GM10248 (cell line): ENCODE results near the gene SORBS2.

Experiments
- CTCF ChIA-PET: fragments of 300-600 bp; sonication (Branson Sonifier 250); formaldehyde crosslinking; extraction: SDS; loops from one replicate; lab custom pipeline; 2021; ENCODE audit warnings: antibody characterized with exemption; lab: Yijun Ruan, JAX
- POLR2A ChIA-PET: fragments of 350-650 bp; sonication (Branson Sonifier 250); formaldehyde crosslinking; extraction: SDS; loops from one replicate; lab custom pipeline; 2020; ENCODE audit warnings: antibody characterized with exemption; lab: Yijun Ruan, JAX
- DNase-seq: peaks from one replicate; pipeline ENCODE4 v3.0.0; 2012; ENCODE audit errors: extremely low spot score
- TF ChIP-seq, protein P1 (sequence below): IDR thresholded peaks from 2 replicates; pipeline ENCODE4 v1.5.1; 2012; ENCODE audit warnings: mild to moderate bottlenecking, low read depth; ENCODE audit errors: extremely low read depth, missing control alignments, control extremely low read depth

SORBS2 gene

DNA sequence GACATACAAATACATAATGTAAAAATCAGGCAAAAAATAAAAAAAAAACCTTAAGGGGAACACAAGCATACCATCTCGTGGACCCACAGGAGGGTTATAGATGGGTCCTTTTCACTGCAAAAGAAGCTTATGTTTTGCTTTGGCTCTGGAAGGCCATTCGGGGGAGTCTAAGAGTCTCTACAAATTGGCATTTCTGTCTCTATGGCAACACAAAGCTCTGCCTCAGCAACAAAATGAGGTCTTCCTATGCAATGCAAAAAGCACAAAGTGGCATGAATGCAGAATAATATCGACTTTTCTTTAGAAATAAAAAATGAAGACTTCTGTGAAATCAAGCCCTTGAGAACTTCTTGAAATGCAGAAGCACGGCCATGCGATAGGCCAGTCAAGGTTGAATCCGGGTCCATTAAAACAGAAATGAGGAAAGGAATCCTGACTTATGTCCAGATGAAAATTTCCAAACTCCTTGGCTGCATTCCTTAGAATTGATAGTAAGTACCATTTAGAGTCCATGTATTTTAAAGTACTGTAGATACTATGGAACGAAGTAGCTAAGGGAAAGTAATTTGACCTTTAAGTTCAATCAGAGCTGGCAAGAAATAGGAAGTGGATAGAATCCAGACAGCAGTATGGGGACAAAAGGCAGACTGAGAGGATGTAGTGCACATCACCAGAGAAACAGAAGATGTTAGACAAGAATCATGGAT, 213.0 kb downstream of the SORBS2 start:
- ChIA-PET POLR2A (no interaction called here), CTCF (interaction anchor here (0.7 to 4.3 kb wide), 31 partner anchors 10 to 594 kb away, joined by 3 to 74 read pairs (median 6); partner anchors contain the start of genes ANKRD37, LRP2BP and UFSP2)
- TF ChIP-seq, protein P1, sequence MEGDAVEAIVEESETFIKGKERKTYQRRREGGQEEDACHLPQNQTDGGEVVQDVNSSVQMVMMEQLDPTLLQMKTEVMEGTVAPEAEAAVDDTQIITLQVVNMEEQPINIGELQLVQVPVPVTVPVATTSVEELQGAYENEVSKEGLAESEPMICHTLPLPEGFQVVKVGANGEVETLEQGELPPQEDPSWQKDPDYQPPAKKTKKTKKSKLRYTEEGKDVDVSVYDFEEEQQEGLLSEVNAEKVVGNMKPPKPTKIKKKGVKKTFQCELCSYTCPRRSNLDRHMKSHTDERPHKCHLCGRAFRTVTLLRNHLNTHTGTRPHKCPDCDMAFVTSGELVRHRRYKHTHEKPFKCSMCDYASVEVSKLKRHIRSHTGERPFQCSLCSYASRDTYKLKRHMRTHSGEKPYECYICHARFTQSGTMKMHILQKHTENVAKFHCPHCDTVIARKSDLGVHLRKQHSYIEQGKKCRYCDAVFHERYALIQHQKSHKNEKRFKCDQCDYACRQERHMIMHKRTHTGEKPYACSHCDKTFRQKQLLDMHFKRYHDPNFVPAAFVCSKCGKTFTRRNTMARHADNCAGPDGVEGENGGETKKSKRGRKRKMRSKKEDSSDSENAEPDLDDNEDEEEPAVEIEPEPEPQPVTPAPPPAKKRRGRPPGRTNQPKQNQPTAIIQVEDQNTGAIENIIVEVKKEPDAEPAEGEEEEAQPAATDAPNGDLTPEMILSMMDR: no peak
- DNase-seq: no peak

DNA sequence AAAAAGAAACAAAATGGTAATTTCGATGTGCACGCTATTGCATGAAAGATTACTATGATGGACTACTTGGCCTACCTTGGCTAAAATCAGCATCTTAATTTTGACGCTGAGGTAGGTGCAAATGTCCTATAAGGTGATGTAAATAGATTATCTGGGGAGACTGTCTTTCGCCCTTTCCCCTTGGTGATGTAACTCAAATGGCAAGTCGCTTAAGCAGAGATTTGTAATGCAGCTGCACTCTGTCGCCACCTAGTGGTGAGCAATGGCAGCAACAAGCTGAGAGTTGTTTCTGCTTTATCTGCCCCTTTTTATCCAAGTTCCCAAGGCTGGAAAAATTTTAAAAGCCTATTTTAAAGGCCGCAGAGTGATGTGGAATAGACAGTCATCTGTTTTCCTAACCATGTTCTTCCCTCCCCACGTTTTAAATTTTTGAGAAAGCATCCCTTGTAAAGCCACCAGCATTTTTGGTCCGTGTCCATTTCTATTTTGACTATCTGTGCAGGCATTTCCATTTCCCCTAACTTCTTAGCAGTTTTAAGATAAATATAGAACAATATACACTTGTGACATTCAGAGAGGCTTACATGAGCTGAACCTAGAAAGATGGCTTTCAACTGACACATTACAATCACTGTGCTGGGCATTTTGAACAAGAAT, 214.3 kb downstream of the SORBS2 start:
- ChIA-PET POLR2A (no interaction called here), CTCF (interaction anchor here (0.7 to 4.3 kb wide), 57 partner anchors 12 to 592 kb away, joined by 3 to 74 read pairs (median 4); partner anchors contain the start of genes ANKRD37, LRP2BP and UFSP2)
- DNase-seq: peak; percentile 74
- TF ChIP-seq, protein P1: peak; percentile 98

DNA sequence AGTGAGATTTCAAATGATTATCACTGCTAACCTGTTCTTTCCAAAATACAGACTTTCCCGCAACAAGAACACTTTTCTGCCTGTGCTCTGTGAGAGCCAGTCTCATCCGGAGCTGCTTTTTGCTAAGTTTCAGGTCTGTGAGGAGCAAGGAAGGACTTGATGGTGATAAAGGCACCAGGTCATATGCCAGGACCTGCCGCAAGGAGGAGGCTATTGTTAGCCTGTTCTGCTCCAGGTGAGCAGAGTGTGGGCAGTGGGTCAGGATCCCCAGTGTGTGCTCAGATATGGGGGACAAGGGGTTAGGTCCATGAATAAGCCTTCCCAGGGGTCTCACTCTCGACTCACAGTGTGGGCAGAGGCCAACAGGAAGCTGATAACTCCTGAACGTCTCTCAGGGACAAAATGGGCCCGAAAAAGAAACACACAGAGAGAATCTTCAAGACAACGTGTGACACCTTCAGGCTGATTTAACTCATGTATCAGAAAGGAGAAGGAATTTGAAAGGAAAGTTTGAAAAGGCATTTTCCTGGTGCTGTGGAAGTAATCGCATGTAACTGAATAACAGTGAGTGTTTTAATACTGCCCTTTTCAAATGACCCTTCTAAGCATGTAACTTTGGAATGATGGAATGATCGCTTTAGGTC, 219.0 kb downstream of the SORBS2 start:
- TF ChIP-seq, protein P1: peak; percentile 5
- POLR2A ChIA-PET: no interaction called here

DNA sequence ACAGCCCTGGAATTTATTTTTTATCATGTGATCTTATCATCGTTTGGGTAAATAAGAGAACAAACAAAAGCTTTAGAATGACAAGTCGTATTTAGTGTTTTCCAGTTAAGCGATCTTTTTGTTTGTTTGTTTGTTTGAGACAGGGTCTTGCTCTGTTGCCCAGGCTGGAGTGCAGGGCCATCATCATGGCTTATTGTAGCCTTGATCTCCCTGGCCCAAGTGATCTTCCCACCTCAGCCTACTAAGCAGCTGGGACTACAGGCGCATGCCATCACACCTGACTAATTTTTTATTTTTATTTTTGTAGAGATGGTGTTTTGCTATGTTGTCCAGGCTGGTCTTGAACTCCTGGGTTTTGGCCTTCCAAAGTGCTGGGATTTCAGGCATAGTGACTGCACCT, 219.6 kb downstream of the SORBS2 start:
- DNase-seq: no peak
- ChIA-PET CTCF (interaction anchor here (0.9 to 1.4 kb wide), 2 partner anchors 9 to 119 kb away, joined by 3 read pairs; no protein-coding TSS in a partner anchor), POLR2A (no interaction called here)
- TF ChIP-seq, protein P1: no peak

More for the DNA sequence above, 219.0 kb downstream of the SORBS2 start:
- no peak for DNase-seq
- CTCF ChIA-PET: interaction anchor here (1.4 kb wide), 1 partner anchor 119 kb away, joined by 3 read pairs; no protein-coding TSS in a partner anchor

DNA sequence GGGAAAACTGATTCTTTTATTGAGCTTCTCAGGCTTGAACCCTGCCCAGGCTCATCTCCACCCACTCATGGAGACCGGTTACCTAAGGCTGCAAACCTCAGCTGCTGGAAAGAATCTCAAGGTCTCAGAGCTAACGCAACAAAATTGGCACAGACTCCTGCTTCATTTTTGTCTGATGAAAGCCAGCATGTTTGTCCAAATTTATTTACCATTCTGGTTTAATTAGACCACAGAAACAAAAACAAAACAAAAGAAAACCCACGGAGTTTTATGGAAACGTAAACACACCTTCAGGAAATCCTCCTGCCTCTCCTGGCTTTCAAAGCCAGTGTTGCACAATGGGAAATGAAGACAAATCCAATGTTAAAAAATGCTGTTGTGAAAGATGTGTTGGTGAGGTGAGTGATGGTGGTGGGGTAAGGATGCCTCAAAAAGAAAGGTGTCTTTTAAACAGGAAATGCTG, 220.3 kb downstream of the SORBS2 start:
- ChIA-PET POLR2A (no interaction called here), CTCF (interaction anchor here (0.9 to 1.4 kb wide), 2 partner anchors 10 to 118 kb away, joined by 3 read pairs; no protein-coding TSS in a partner anchor)
- DNase-seq: no peak
- TF ChIP-seq, protein P1: no peak

DNA sequence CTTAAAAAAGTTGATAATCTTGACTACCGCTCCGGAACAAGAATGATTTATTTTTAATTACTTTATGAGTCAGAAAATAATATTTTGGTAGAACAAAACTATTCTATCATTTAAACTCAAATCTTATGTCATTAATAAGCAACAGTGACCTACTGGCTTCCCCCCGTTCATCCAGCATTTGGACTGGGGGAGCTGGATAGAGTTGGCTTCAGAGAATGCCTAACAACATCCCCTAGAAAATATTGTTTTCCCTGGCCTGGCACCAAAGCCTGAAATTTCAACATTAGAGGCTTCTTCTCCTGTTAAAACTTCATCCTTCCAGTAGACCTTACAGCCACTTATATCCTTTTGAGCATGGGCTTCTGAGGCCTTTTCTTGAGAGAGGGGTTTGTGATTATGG, 221.0 kb downstream of the SORBS2 start:
- POLR2A ChIA-PET: no interaction called here
- CTCF ChIA-PET: no interaction called here
- TF ChIP-seq, protein P1: no peak
- no peak for DNase-seq
